Heart left ventricle (tissue), 16 donors: Measurements from ENCODE around the gene TRAF2. TPM values are rescaled to one million over a fixed set of nuclear protein-coding genes. Genes with fewer than 3 reads are reported as not detected.

Experiments
- ATAC-seq, 4 donors: fragments of 200-7000 bp; cut with Tn5 transposase; one replicate each; pipeline ENCODE4 v1.9.1; 2020 to 2022; ENCODE audit warnings: moderate library complexity in 4 of 4, mild to moderate bottlenecking in 3 of 4, moderate number of reproducible peaks in 1 of 4
- DNase-seq, 5 donors: peaks; one replicate each; pipeline ENCODE4 v3.0.0-alpha.2; 2020
- H3K27ac ChIP-seq, 12 donors: fragments of 200-600 bp; sonication (generic) in 4 of 12; one replicate each; pipeline versions ENCODE4 v1.5.0 to v1.8.0; 2016 to 2022; ENCODE audit warnings: mild to moderate bottlenecking in 2 of 12
- H3K27me3 ChIP-seq, 9 donors: fragments of 200-600 bp; sonication (generic) in 2 of 9; one replicate each; pipeline versions ENCODE4 v1.5.1 to v1.8.0; 2016 to 2022; ENCODE audit warnings: mild to moderate bottlenecking in 3 of 9
- H3K36me3 ChIP-seq, 9 donors: fragments of 200-600 bp; sonication (generic) in 2 of 9; one replicate each; pipeline versions ENCODE4 v1.5.0 to v1.8.0; 2018 to 2022; ENCODE audit warnings: mild to moderate bottlenecking in 2 of 9
- H3K4me1 ChIP-seq, 12 donors: fragments of 200-600 bp; sonication (generic) in 4 of 12; one replicate each; pipeline versions ENCODE4 v1.5.0 to v1.8.0; 2016 to 2022; ENCODE audit warnings: mild to moderate bottlenecking in 3 of 12
- H3K4me3 ChIP-seq, 12 donors: fragments of 200-600 bp; sonication (generic) in 4 of 12; one replicate each; pipeline versions ENCODE4 v1.5.0 to v1.8.0; 2017 to 2022; ENCODE audit warnings: mild to moderate bottlenecking in 9 of 12, moderate library complexity in 4 of 12
- H3K9me3 ChIP-seq, 12 donors: fragments of 200-600 bp; sonication (generic) in 4 of 12; one replicate each; pipeline versions ENCODE4 v1.5.0 to v1.8.0; 2016 to 2022; ENCODE audit warnings: mild to moderate bottlenecking in 1 of 12
- CTCF ChIP-seq, 12 donors: fragments of 200-600 bp; sonication (generic) in 4 of 12; IDR thresholded peaks; one replicate each; pipeline versions ENCODE4 v1.5.0 to v1.8.0; 2018 to 2022; ENCODE audit warnings: antibody characterized with exemption in 12 of 12, mild to moderate bottlenecking in 5 of 12
- POLR2A ChIP-seq, 2 donors: fragments of 450-650 bp; IDR thresholded peaks; one replicate each; pipeline ENCODE4 v1.6.1; 2017; ENCODE audit warnings: antibody characterized with exemption in 2 of 2, mild to moderate bottlenecking in 2 of 2, moderate library complexity in 2 of 2
- WGBS, 4 donors: extraction: QIAGEN DNeasy Blood & Tissue Kit in 2 of 4; methylation state at CpG; one replicate each; pipeline versions ENCODE4 v1.1.5 to v1.1.7; 2013 to 2018; 5-methylcytosine and 5-hydroxymethylcytosine counted together
- intact Hi-C, 10 donors: fragments of 100-400 bp; cut with DNase I; formaldehyde crosslinking; loops; one replicate each; pipeline versions ENCODE4 v1.11.1 to v1.14.2; 2022
- polyA plus RNA-seq, 2 donors: library from polyadenylated mRNA; stranded (reverse); fragments of 200-250 nt; gene quantifications; one replicate each; pipeline ENCODE4 v1.2.3, GENCODE V29; 2013
- total RNA-seq, 9 donors: library from RNA; depleted of rRNA in 2 of 9; stranded (reverse); fragments of >200 nt in 2 of 9; fragmentation: NEBNext Ultra II Directional in 3 of 9; extraction: Animal tissue kit (Norgen Biotek cat#: 25700) in 3 of 9; gene quantifications; one replicate each; pipeline versions ENCODE4 v1.1.0 to v1.2.4, GENCODE V29; 2016 to 2023
- donor health status: ischemic (EF 13 %, LVEDD 7.1; RV severe dilation, severe dysfunction).
- donor health status: healthy with polysubstance abuse.
- donor health status: DM: no; HTN: yes; CAD: no.
- donor health status: DM: no; HTN: no; CAD: no.
- donor health status: ischemic (EF 25% LVEDD 6.9; RV normal size, moderate dysfunction).
- donor health status: ischemic (EF 25% LVEDD 5.7; RV mildly dilated, moderate dysfunction).
- donor health status: healthy.
- donor health status: DM: yes; HTN: yes; CAD: no.
- donor health status: ischemic (EF 35%, LVEDD 5.7; RV mildly dilated, moderate dysfunction).
- donor health status: nonischemic (EF 11% LVEDD 7.7; RV severe dilation, severe dysfunction).
- donor health status: DM: yes; HTN: yes; CAD: no.
- donor health status: PGD.
- donor health status: ischemic (EF 29% LVEDD 5.4; RV normal size, mild dysfunction).
- donor health status: nonischemic (EF 23%, LVEDD 6.1; RV moderate dilation, normal function).

The TRAF2 gene
- total and polyA plus RNA-seq, 11 donors, result 6.3 to 28.3 (median 9.4) TPM

DNA sequence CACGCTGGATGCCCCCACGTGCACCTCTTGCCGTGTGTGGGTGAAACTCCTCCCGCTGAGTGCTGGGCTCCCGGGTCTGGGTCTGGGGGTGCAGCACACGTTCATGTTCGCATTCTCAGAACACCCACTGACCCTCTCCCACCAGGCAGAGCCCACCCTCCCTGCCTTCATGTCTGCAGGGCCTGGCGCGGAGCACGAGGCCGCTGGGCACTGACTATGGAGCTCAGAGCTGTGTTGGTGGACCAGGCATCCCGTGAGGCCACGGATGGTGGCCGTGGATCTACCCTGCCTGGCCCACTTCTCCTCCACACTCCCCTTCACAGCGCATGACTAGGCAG lies 74.6 kb downstream of the TRAF2 start:
- Histone ChIP-seq H3K27me3 (no peaks in the 10 kb centered on the region), H3K4me1 (peaks cover 4 to 38% (median 23%) of the 10 kb centered on the region in 12 donors), H3K9me3 (no peaks in the 10 kb centered on the region), H3K27ac (peak overlapping the region in 5 of 12 donors; percentile 8 to 60 (median 39)), H3K36me3 (no peaks in the 10 kb centered on the region), H3K4me3 (no peak overlapping the region)
- ATAC-seq, result no peak
- no peak for DNase-seq
- WGBS, 4 donors, result 88 to 90% (median 89%) methylated on average over 12 to 15 of the region's 15 CpGs
- no peak for TF ChIP-seq CTCF (IDR thresholded peaks at IDR 0.05)
- TF ChIP-seq POLR2A (IDR thresholded peaks at IDR 0.05), result no peak
- intact Hi-C loops, result no loop called here

DNA sequence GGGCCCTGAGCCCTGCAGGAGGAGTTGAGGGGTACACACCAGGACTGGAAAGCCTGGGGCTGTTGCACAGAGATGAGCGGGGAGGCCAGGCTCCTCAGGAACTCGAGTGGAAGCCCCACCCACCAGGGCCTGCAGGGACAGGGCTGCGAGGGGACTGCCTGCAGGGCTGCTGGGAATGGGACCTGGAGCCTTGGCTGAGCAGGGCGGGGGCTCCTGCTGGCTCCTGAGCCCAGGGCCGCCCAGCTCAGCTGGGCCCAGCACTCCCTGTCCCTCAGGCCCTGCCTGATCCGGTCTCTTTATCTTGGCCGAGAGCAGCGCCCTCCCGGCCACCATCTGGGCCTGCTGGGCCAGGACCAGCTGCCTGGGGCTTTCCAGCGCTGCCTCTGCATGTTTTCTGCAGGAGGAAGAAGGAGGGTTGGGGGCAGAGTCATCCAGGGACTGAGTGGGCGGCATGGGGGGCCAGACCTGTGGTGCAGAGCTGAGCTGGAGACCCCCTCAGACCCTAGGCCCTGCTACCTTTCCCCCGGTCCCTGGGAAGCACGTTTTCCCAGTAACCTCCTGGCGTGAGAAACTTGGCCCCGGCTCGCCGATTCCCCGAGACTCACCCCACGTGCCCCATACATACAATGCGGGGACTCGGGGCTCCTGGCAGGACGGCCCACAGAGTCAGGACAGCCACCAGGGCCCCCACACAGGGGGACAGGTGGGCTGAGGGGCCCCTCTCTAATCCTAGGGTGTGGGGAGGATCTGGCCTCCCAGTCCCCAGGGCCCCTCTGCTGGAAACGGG lies 75.2 kb downstream of the TRAF2 start:
- peaks cover 4 to 44% (median 28%) of the 10 kb centered on the region in 12 donors for H3K4me1 ChIP-seq
- ATAC-seq (peak; percentile 55 to 86 (median 78)), DNase-seq (peak in 2 of 5 donors; percentile 70 to 79)
- TF ChIP-seq CTCF (IDR thresholded peaks at IDR 0.05) (no peak), POLR2A (IDR thresholded peaks at IDR 0.05) (no peak)
- peak overlapping the region in 8 of 12 donors; percentile 1 to 60 (median 32) for H3K27ac ChIP-seq
- intact Hi-C loops, result no loop called here
- no peak overlapping the region for H3K4me3 ChIP-seq
- H3K9me3 ChIP-seq, result no peaks in the 10 kb centered on the region
- H3K36me3 ChIP-seq, result no peaks in the 10 kb centered on the region
- 47 to 75% (median 66%) methylated on average over 9 to 23 of the region's 23 CpGs for WGBS, 4 donors
- H3K27me3 ChIP-seq, result no peaks in the 10 kb centered on the region

- no peak overlapping the region for H3K4me3 ChIP-seq
- no peak for DNase-seq
- no peak for ATAC-seq
- TF ChIP-seq POLR2A (IDR thresholded peaks at IDR 0.05), result no peak
- TF ChIP-seq CTCF (IDR thresholded peaks at IDR 0.05), result no peak
- peak overlapping the region in 2 of 12 donors; percentile 34 to 60 for H3K27ac ChIP-seq
- H3K36me3 ChIP-seq, result no peaks in the 10 kb centered on the region
- WGBS, 4 donors, result 95 to 98% (median 96%) methylated on average over 9 of the region's 9 CpGs
- intact Hi-C loops, result no loop called here
- peaks cover 4 to 46% (median 28%) of the 10 kb centered on the region in 12 donors for H3K4me1 ChIP-seq
- H3K27me3 ChIP-seq, result no peaks in the 10 kb centered on the region
- H3K9me3 ChIP-seq, result no peaks in the 10 kb centered on the region
These were observed 75.8 kb downstream of the TRAF2 start for GRCh38 chr9:136962163-136962562.

GRCh38 chr9:136962701-136963248 lies 76.5 kb downstream of the TRAF2 start:
- Histone ChIP-seq H3K4me3 (no peak overlapping the region), H3K4me1 (peaks cover 4 to 46% (median 28%) of the 10 kb centered on the region in 12 donors), H3K27ac (no peak overlapping the region), H3K9me3 (no peaks in the 10 kb centered on the region), H3K36me3 (no peaks in the 10 kb centered on the region), H3K27me3 (no peaks in the 10 kb centered on the region)
- no peak for TF ChIP-seq POLR2A (IDR thresholded peaks at IDR 0.05)
- TF ChIP-seq CTCF (IDR thresholded peaks at IDR 0.05), result no peak
- 81 to 88% (median 84%) methylated on average over 11 of the region's 11 CpGs for WGBS, 4 donors
- DNase-seq (no peak), ATAC-seq (no peak)
- intact Hi-C loops, result no loop called here
